ENCODE data around the gene ZNF609. TPM values are rescaled to one million over a fixed set of nuclear protein-coding genes. Genes with fewer than 3 reads are reported as not detected.

Gene ZNF609
- polyA plus RNA-seq, 3 donors = 1.3 to 13.2 (median 1.7) TPM

GRCh38 chr15:64438653-64439447, 21.5 kb upstream of the ZNF609 start:
- Mint-ChIP-seq H3K27ac (no peak overlapping the region), H3K9me3 (no peaks in the 10 kb centered on the region), H3K4me3 (no peak overlapping the region), H3K4me1 (peaks cover 16% of the 10 kb centered on the region), H3K36me3 (peaks cover 27 to 57% of the 10 kb centered on the region in 2 donors), H3K27me3 (ENCODE audit: low read depth in 3 of 3) (peaks cover 0 to 2% (median 0%) of the 10 kb centered on the region in 3 donors)
- Histone ChIP-seq H3K4me3 (replicated peaks in 1 of 3; ENCODE audit: low read depth in 2 of 3, low read length in 3 of 3) (no peak overlapping the region), H3K27ac (ENCODE audit: low read depth in 1 of 2, low read length in 2 of 2) (no peak overlapping the region), H3K9ac (ENCODE audit: insufficient read depth, low read length, poor library complexity, severe bottlenecking) (no peak overlapping the region), H3K4me2 (replicated peaks; ENCODE audit: extremely low read depth, low read length, poor library complexity, severe bottlenecking) (no peak overlapping the region), H3K9me3 (replicated peaks in 1 of 2; ENCODE audit: control insufficient read depth in 1 of 2, insufficient read depth in 1 of 2, low read length in 2 of 2) (no peaks in the 10 kb centered on the region), H2AFZ (ENCODE audit: insufficient read depth, low read depth, low read length, poor library complexity, severe bottlenecking) (no peak overlapping the region), H4K20me1 (ENCODE audit: insufficient read depth, low read length) (peaks cover 6% of the 10 kb centered on the region), H3K27me3 (ENCODE audit: control insufficient read depth in 2 of 2, insufficient read depth in 2 of 2, low read length in 2 of 2) (no peaks in the 10 kb centered on the region), H3K4me1 (ENCODE audit: control insufficient read depth in 1 of 2, insufficient read depth in 2 of 2, low read length in 2 of 2) (no peaks in the 10 kb centered on the region), H3K79me2 (ENCODE audit: insufficient read depth, low read length) (no peaks in the 10 kb centered on the region), H3K36me3 (replicated peaks in 1 of 2; ENCODE audit: control insufficient read depth in 1 of 2, insufficient read depth in 2 of 2, low read length in 2 of 2) (peaks cover under 1 to 40% of the 10 kb centered on the region in 2 donors)
- 0% methylated on average over 1 of the region's 6 CpGs for WGBS (ENCODE audit: insufficient coverage)
- no peak for TF ChIP-seq CTCF (IDR thresholded peaks at IDR 0.05)
- intact Hi-C loops (cut with micrococcal nuclease) = no loop called here
- DNase-seq = no peak

GRCh38 chr15:64441852-64442251, 18.5 kb upstream of the ZNF609 start:
- Histone ChIP-seq H3K79me2 (ENCODE audit: insufficient read depth, low read length) (no peaks in the 10 kb centered on the region), H3K4me1 (ENCODE audit: control insufficient read depth in 1 of 2, insufficient read depth in 2 of 2, low read length in 2 of 2) (peaks cover 6 to 9% of the 10 kb centered on the region in 2 donors), H3K9ac (ENCODE audit: insufficient read depth, low read length, poor library complexity, severe bottlenecking) (no peak overlapping the region), H3K4me3 (replicated peaks in 1 of 3; ENCODE audit: low read depth in 2 of 3, low read length in 3 of 3) (no peak overlapping the region), H3K27me3 (ENCODE audit: control insufficient read depth in 2 of 2, insufficient read depth in 2 of 2, low read length in 2 of 2) (no peaks in the 10 kb centered on the region), H3K4me2 (replicated peaks; ENCODE audit: extremely low read depth, low read length, poor library complexity, severe bottlenecking) (no peak overlapping the region), H3K36me3 (replicated peaks in 1 of 2; ENCODE audit: control insufficient read depth in 1 of 2, insufficient read depth in 2 of 2, low read length in 2 of 2) (peaks cover 14 to 51% of the 10 kb centered on the region in 2 donors), H3K27ac (ENCODE audit: low read depth in 1 of 2, low read length in 2 of 2) (no peak overlapping the region), H4K20me1 (ENCODE audit: insufficient read depth, low read length) (peaks cover 11% of the 10 kb centered on the region), H2AFZ (ENCODE audit: insufficient read depth, low read depth, low read length, poor library complexity, severe bottlenecking) (no peak overlapping the region), H3K9me3 (replicated peaks in 1 of 2; ENCODE audit: control insufficient read depth in 1 of 2, insufficient read depth in 1 of 2, low read length in 2 of 2) (no peaks in the 10 kb centered on the region)
- no peak for DNase-seq
- Mint-ChIP-seq H3K36me3 (peaks cover 31 to 65% of the 10 kb centered on the region in 2 donors), H3K4me3 (no peak overlapping the region), H3K4me1 (peaks cover 27% of the 10 kb centered on the region), H3K9me3 (no peaks in the 10 kb centered on the region), H3K27ac (peak overlapping the region in 1 of 7 donors; percentile 25), H3K27me3 (ENCODE audit: low read depth in 3 of 3) (no peaks in the 10 kb centered on the region)
- no peak for TF ChIP-seq CTCF (IDR thresholded peaks at IDR 0.05)
- intact Hi-C loops (cut with micrococcal nuclease) = no loop called here
- WGBS (ENCODE audit: insufficient coverage) = 79% methylated on average over 3 of the region's 3 CpGs

Data from CD14-positive monocyte (primary cell).